EH (cell line): ENCODE measurements around the gene EWSR1.

Source experiments
- DNase-seq: peaks from one replicate; pipeline ENCODE4 v3.0.0-alpha.2; 2015; ENCODE audit warnings: low read depth

EWSR1 gene

GRCh38 chr22:29306835-29307595, 38.9 kb downstream of the EWSR1 start:
- peak; percentile 80 for DNase-seq

- DNase-seq = no peak
Observed at GRCh38 chr22:29307596-29308147, 39.6 kb downstream of the EWSR1 start.

- DNase-seq = no peak
Observed at GRCh38 chr22:29308148-29308790, 40.2 kb downstream of the EWSR1 start.

- peak; percentile 84 for DNase-seq
Observed at GRCh38 chr22:29308791-29309262, 40.8 kb downstream of the EWSR1 start.

GRCh38 chr22:29309332-29310064, 41.4 kb downstream of the EWSR1 start:
- DNase-seq = no peak

GRCh38 chr22:29310065-29310862, 42.2 kb downstream of the EWSR1 start:
- no peak for DNase-seq

GRCh38 chr22:29310863-29311339, 42.8 kb downstream of the EWSR1 start:
- DNase-seq = peak; percentile 98

GRCh38 chr22:29311464-29312217, 43.6 kb downstream of the EWSR1 start:
- no peak for DNase-seq

GRCh38 chr22:29312218-29313125, 44.4 kb downstream of the EWSR1 start:
- DNase-seq = no peak

- DNase-seq = no peak
Observed at GRCh38 chr22:29313126-29313575, 45.1 kb downstream of the EWSR1 start.

GRCh38 chr22:29313576-29314466, 45.8 kb downstream of the EWSR1 start:
- DNase-seq = no peak

GRCh38 chr22:29314537-29315285, 46.6 kb downstream of the EWSR1 start:
- no peak for DNase-seq

- DNase-seq = peak; percentile 17
Observed at GRCh38 chr22:29315286-29316140, 47.4 kb downstream of the EWSR1 start, which contains the start of gene RASL10A. TSS of gene RASL10A (minus strand) at chr22:29315697. CDS start at chr22:29315246, 451 bp downstream.

GRCh38 chr22:29316141-29316828, 48.2 kb downstream of the EWSR1 start:
- no peak for DNase-seq

- DNase-seq = no peak
Observed at GRCh38 chr22:29317827-29318454, 49.9 kb downstream of the EWSR1 start.

- DNase-seq = no peak
Observed at GRCh38 chr22:29319072-29319471, 51.0 kb downstream of the EWSR1 start.
